HG02610 (cell line): ENCODE results near the gene RSPRY1.
A peak's percentile ranks its signal among the peaks of the same experiment; 100 is the strongest.

Source experiments
- ATAC-seq: cut with Tn5 transposase; IDR thresholded peaks from one replicate; pipeline ENCODE4 v1.9.1; 2021; ENCODE audit warnings: mild to moderate bottlenecking, moderate library complexity; ENCODE audit not compliant: unreplicated experiment

RSPRY1 gene

DNA sequence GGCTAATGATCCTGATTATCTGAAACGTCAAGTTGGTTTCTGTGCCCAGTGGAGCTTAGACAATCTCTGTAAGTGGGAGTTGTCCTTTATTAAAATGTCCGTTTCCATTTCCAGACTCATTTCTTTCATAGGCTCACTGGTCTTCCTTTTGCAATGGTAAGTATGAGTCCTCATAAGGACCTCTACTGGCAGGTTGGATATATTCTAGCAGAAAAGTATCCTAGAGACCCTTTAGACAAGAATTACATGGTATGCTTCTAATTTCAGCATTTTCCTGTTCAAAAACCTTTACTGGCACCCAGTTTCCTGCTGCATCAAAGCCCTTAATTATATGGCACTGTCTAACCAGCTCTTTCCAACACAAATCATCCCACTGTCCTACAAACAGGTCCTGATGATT is 30.8 kb downstream of the RSPRY1 start:
- ATAC-seq = no peak

DNA sequence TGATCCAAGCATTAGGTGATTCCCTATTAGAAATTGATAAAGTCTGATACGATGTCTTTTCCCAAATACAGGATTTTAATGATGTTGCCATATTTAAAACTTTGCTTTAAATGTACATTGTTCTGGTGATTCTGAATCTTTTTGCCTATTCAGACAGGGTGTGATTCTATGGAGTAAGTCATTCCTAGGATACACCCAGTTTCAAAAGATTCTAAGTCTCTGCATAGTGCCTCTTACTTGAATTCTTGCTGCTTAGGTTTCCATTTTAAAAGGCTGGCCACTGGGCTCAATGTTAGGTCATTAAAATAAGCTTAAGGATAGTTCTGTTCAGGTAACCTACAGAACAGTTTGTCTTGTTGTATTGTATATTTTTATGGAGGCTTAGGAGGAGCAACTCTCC is 36.9 kb downstream of the RSPRY1 start:
- no peak for ATAC-seq

DNA sequence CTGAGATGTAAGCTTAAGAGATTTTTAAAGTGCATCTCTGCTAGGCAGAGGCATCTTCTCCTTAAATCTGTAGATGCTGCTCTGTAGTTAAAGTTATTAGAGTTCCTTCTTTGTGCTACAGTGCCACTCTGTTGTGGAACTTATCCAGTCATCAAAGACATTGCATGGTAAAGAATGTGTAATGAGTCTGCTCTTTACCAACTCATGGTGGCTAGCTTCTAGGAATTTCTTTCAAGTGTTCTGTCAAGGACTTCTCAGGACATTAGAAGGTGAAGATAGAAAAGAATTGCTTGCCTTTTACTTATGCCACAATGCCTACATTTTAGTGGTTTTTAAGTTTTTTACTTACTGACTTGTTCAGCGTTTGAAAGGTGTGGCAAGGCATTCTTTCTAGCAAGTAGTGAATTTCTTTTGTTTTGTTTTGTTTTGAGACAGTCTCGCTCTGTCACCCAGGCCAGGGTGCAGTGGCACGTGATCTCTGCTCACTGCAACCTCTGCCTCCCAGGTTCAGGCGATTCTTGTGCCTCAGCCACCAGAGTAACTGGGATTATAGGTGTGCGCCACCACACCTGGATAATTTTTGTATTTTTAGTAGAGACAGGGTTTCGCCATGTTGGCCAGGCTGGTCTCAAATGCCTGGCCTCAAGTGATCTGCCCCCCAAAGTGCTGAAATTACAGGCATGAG is 38.7 kb downstream of the RSPRY1 start:
- no peak for ATAC-seq

DNA sequence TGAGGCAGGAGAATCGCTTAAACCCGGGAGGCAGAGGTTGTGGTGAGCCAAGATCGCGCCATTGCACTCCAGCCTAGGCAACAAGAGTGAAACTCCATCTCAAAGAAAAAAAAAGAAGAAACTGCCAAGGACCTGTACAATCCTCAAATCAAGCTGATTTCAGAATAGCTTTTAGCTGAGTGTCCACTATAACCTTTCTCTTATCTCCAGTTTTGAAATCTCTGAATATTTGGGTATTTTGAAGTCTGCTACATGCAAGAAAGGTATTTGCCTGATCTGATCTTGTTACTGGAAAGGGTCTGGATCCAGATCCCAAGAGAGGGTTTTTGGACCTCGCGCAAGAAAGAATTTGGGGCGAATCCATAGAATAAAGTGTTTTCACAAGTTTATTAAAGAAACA is 39.8 kb downstream of the RSPRY1 start:
- ATAC-seq = no peak

DNA sequence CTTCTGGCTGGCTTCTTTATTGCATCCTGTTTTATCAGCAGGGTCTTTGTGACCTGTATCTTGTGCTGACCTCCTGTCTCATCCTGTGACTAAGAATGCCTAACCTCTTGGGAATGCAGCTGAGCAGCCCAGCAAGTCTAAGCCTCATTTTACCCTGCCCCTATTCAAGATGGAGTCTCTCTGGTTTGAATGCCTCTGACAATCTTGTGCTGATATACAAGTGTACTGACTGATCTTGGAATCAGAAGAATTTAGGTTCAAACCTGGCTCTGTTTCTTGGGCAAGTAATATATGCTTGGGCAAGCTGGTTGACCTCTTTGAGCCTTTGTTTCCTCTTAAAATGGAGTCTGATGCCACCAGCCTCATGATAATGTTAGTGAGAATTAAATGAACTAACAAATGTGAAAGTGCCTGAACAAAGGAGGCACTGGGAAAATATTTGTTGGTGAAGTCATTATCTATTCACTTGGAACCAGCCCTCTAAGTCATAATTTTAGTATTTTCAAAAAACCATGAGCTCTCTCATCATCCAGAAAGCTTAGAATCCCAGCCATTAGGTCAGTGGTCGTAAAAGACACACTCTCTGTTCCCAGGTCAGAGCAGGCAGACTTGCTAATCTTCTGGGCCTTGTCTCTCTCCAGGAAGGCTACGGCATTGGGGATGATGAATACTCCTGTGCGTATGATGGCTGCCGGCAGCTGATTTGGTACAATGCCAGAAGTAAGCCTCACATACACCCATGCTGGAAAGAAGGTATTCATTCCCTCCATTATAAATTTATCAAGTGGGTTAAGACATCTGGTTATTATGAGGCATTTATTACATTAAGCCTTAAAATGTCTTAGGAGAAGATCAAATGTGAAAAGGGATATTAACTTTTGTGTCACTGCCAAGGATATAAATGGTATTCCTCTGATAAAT is 40.8 kb downstream of the RSPRY1 start:
- no peak for ATAC-seq

DNA sequence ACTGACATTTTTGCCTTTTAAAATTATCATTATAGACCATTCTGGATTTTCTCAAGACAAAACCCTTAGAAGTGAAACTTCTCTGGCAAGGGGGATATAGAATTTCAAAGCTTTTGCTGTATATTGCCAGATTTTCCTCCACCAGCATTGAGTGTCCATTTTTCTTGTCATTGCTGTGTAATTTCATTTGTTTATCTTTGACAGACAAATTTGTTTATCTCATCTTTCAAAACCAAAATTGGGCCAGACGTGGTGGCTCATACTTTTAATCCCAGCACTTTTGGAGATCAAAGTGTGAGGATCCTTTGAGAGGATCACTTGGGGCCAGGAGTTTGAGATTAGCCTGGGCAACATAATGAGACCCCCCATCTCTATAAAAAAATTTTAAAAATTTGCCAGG is 43.0 kb downstream of the RSPRY1 start:
- ATAC-seq = no peak

DNA sequence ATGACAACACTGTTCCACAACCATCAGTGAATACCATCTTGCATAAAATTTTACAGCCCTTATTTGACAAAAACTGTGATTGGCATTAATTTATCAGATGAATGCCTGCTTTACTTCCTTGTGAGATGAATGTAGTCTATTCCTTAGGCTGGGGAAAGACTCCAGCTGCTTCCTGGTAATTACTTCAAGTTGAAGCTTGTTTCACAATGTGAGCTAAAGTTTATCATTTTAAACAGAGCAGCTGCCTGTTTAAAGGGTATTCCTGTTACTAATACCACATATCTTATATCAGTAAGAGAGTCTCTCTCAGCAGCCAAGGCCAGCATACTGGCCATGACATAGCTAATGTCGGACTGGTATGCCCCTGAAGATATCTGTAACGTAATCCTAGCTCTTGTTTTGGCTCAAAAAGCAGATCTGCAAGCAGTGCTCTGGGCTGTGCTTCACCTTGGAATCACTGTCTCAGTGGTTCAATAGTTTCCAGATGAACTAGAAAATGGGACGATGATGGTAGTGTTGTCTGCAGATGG is 45.8 kb downstream of the RSPRY1 start:
- no peak for ATAC-seq

DNA sequence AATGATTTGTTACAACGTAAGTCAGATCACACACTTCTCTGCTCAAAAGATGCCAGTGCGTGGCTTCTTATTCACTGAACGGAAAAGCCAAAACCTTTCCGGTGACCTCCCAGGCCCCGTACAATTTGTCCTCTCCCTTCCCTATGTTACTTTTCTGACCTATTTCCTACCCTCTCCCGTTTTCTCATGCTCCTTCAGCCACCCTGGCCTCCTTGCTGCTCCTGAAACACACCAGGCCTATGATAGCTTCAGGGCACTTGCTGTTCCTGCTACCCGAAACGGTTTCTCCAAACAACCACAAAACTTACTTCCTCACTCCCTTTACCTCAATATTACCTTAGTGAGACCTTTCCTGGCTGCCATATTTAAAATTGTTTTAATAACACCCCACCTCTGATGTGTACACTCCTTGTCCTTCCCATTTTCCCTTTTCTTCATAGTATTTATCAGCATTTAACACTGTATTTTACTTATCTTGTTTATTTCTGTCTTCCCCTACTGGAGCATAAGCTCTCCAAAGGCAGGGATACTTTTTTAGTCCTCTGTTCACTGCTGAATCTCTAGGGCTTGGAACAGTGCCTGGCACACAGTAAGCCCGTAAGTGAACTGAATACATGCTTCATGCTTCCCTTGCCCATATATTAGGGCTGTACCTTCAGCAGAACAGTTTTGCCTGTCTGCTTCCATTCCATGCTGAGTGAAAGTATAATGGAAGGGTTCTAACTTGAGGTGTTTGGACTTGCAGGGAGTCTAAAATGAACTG is 48.0 kb downstream of the RSPRY1 start:
- no peak for ATAC-seq

DNA sequence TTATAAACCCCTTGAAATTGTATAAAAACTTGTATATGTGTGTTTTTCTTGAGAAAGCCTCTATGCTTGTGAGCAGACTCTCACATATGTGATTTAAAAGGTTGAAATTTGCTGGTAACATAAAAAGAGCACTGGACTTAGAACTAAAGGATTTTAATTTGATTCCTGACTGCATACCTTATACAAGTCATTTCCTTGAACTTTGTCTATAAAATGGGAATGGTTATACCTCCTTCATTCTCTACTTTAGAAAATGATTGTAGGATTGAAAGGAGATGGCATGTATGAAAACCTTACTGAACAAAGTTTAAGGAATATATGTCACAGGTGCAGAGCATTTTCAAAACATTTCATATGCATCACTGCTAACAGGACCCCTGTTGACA is 48.6 kb downstream of the RSPRY1 start:
- no peak for ATAC-seq

DNA sequence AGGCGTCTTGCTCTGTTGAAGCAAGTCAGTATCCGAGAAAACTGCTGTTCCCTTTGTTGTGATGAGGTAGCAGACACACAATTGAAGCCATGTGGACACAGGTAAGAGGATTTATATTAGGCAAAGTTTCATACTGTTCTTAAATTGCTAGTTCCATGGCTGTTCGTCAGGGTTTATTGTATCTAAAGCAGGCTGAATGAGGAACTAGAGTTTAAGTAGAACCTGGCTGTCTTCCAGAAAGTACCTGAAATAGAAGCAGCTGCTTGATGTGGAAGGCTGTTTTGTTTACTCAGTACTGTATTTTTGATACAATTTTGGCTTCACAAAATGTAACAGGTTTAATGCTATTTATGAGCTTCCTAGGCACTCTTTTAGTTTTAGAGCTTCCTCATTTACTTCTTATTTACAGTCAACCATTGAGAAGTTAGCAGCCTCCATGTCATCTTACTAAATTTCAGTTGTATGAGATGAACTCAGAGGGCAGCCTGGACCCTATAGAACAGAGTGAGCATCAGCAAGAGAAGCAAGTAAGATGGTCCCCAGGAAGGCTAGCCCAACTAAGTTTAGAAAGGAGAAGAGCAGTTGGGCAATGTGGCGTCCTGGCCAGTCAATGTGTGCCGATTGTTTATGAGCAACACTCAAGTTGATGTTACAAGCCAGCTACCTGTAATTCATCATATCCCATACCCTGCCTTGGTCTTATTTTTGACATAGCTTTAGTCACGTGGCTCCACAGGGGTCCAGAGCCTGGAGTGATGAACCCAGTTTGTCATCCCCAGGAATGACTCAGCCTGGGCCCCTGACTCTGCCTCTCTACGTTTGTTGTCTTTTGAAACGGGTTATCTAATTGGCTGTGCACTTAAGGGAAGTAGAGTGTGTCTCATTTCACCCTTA is 49.2 kb downstream of the RSPRY1 start:
- ATAC-seq = no peak

DNA sequence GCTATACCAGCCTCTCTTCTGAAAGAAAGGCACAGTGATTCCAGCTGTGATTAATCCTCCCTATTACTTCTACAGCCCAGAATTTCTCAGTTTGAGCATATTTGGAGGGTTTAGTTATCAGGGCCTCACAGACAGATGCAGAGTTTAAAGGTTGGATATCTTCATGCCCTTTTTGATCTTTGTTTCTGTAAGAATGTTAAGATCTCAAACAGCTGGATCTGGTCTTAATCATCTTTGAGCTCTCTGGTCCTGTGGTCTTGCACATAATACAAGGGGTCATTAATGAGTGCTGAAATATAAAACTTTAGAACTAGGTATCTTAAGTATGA is 49.9 kb downstream of the RSPRY1 start:
- no peak for ATAC-seq

DNA sequence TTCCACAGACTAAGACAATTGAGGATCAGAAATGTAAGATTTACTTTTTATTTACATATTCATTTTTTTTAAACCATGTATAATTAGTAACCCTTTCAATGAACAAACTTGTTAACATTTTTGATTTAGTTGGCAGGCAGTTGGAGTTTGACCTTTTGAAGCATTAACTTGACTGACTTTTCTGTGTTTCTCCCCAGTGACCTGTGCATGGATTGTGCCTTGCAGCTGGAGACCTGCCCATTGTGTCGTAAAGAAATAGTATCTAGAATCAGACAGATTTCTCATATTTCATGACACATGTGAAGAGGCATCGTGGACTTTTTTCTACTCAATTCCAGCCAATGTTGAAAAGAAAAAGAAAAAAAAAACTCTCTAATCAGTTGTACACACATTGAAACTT is 52.6 kb downstream of the RSPRY1 start:
- ATAC-seq = no peak

DNA sequence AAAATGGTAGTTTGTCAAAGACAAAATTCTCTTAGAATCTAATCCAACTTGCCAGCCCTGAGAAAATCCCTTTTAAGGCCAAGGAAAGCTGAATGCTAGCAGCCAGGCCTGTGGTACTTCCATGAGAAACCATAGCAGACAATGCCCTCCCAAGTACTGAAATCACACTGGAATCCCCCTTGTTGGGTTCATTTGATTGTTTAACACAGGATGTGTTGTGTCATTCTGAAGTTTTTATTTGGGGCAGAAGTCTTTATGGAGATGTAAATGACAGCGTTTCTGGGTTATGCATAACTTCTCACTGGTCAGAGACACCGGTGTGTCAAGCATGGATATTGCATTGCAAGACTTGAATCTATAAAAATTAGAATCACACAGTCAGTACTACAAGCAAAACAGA is 53.0 kb downstream of the RSPRY1 start:
- peak; percentile 45 for ATAC-seq

DNA sequence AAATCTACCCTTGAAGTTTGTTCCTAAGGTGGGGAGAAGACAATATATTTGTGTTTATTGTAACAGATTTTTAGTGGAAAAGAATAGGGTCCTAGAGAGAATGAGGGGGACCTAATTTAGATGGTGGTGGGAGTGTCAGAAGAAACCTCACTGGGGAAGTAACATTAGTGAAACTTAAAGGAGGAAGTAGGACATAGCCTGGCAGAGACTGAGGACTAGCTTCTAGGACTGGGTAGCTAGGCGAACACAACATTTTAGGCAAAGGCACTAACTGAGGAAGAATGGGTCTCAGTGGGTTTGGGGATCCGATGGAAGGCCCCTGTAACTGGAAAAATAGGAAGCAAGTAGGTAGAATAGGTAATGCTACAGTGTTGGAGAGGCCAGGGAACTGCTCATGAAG is 54.7 kb downstream of the RSPRY1 start:
- no peak for ATAC-seq

DNA sequence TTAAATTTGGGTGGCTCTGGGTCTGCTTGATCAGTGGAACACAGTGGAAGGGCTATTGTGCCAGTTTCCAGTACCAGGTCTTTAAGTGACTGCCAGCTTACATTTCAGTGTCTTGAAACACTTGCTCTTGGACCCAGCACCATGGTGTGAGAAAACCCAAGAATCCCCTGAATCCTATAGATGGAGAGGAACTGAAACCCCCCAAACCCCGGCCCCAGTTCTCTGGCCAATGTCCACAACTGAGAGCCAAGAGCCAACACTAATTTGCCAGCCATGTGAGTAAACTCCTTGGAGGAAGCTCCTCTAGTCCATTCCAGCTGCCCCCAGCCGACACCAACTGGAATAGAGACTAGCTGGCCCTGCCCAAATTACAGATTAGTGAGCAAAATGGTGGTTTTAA is 56.5 kb downstream of the RSPRY1 start:
- ATAC-seq = no peak

DNA sequence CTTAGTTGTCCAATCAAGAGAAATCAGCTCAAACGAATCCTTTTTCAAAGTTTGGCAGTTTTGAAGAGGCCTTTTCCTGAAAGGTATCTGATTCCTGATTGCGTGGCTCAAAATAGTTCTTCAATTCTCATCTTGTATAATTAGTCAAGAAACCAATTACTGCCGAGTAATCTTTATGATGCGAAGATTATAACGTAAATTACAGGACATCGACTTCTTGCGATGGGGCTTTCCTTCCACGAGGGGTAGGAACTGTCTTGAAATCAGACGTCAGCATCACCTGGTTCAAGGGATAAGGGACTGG is 58.3 kb downstream of the RSPRY1 start:
- peak; percentile 26 for ATAC-seq

DNA sequence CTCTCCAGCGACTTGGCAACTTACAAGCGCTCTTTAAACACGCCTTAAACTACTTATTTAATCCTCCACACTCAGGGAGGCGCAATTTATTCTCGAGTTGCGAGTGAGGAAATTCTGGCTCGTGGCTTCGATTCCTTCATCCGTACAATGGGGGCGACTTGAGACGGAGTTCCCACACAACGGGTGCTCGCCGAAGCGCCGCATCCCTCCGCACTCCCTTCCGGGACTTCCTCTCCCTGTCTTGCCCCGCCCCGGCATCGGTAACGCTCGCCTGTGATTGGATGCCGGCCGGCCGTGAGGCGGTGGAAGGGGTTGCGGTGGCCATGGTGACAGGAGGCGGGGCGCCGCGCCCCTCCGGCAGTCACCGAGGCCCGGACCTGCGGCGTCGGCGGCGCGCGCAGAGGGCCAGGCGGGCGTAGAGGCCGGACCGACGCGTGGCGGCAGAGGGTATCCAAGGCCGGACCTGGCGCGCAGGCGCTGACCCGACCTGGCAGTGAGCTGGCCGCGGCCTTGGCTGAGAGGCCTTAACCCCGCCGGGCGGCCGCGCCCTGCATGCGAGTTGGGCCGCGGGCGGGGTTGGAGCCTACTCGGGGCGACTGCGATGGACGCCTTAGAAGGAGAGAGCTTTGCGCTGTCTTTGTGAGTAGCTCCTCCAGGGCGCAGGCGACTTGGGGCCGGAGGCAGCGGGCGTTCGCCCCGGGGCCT is 58.8 kb downstream of the RSPRY1 start, which contains the start of gene ARL2BP:
Gene ARL2BP, plus strand, starts transcription at position 493 of the 705 bp plus-strand sequence. Its CDS starts 109 bp downstream, at position 602.
- ATAC-seq = peak; percentile 95

DNA sequence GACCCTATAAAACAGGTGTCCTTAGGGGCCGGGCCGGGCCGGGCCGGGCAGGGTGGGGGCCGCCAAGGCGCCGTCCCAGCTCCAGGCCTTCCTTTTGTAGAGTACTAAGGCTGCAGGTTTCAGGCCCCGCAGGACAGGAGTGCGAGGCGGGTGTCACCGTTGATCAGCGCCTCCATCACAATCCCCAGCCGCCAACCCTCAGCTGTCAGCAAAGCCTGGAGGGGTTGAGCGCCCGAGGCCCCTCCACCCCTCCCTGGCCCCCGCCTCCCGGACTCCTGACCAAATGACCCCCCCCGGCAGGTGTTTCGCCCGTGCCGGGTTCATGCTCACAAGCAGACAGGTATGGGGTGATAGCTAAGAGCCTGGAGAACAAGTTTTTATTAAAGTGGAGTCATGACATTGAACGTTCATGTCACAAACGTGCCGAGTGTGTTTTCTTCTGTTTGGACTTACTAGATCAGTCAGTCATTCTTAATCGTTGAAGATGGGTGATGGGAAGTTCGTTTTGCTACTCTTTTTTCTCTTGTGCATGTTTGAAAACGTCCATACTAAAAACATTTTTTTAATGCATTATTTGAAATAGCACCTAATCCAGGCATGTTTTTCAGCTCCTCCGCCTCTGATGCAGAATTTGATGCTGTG is 59.5 kb downstream of the RSPRY1 start:
- no peak for ATAC-seq

DNA sequence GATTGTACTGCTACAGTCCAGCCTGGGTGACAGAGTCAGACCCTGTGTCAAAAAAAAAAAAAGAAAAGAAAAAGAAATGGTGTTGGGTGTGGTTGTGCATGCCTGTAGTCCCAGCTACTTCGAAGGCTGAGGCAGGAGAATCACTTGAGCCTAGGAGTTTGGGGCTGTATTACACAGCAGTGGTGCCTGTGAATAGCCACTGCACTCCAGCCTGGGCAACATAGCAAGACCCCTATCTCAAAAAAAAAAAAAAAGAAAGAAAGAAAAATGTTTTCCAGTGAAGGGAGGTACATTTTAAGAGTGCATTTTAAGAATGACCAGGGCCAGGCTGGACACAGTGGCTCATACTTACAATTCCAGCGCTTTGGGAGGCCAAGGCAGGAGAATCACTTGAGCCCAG is 65.2 kb downstream of the RSPRY1 start:
- no peak for ATAC-seq
